SHP77 (cell line): ENCODE data around the gene SCYL3.
"Not testable (repeated sequence)": the region's sequence is repeated elsewhere in the genome, so short reads cannot be mapped to it uniquely, and the experiment has no call there.

ENCODE experiments used
- DNase-seq, 2 experiments: peaks; one replicate each; lab custom pipeline; 2025; lab: John Stamatoyannopoulos, UW

Gene SCYL3

GRCh38 chr1:169871988-169872387, 21.7 kb downstream of the SCYL3 start:
- not testable (repeated sequence) for DNase-seq

- no peak for DNase-seq
These were observed 24.3 kb downstream of the SCYL3 start for GRCh38 chr1:169869426-169869825.

GRCh38 chr1:169868978-169869377, 24.7 kb downstream of the SCYL3 start:
- no peak for DNase-seq

GRCh38 chr1:169867012-169867675, 26.6 kb downstream of the SCYL3 start:
- no peak for DNase-seq

- DNase-seq: no peak
These were observed 27.1 kb downstream of the SCYL3 start for GRCh38 chr1:169866577-169866976.

- not testable (repeated sequence) for DNase-seq
These were observed 29.2 kb downstream of the SCYL3 start for GRCh38 chr1:169864531-169864930.

- no peak for DNase-seq
These were observed 32.9 kb downstream of the SCYL3 start for GRCh38 chr1:169860750-169861149.

GRCh38 chr1:169860187-169860586, 33.5 kb downstream of the SCYL3 start:
- no peak for DNase-seq

- DNase-seq: no peak
These were observed 34.7 kb downstream of the SCYL3 start for GRCh38 chr1:169859001-169859400.

GRCh38 chr1:169858467-169858866, 35.2 kb downstream of the SCYL3 start:
- DNase-seq: no peak

GRCh38 chr1:169853341-169853740, 40.4 kb downstream of the SCYL3 start:
- DNase-seq: no peak

GRCh38 chr1:169849346-169850022, 44.2 kb downstream of the SCYL3 start:
- DNase-seq: no peak

- no peak for DNase-seq
These were observed 45.2 kb downstream of the SCYL3 start for GRCh38 chr1:169848456-169848855.

GRCh38 chr1:169844941-169845608, 48.6 kb downstream of the SCYL3 start:
- no peak for DNase-seq

GRCh38 chr1:169838942-169839341, 54.8 kb downstream of the SCYL3 start:
- no peak for DNase-seq

GRCh38 chr1:169836198-169836597, 57.5 kb downstream of the SCYL3 start:
- no peak for DNase-seq

- DNase-seq: no peak
These were observed 58.0 kb downstream of the SCYL3 start for GRCh38 chr1:169835647-169836046.

GRCh38 chr1:169834869-169835268, 58.8 kb downstream of the SCYL3 start:
- DNase-seq: no peak

GRCh38 chr1:169833179-169833901, 60.4 kb downstream of the SCYL3 start:
- DNase-seq: no peak

GRCh38 chr1:169829671-169830070, 64.0 kb downstream of the SCYL3 start:
- no peak for DNase-seq

GRCh38 chr1:169824153-169824552, 69.5 kb downstream of the SCYL3 start:
- no peak for DNase-seq

- no peak for DNase-seq
These were observed 72.2 kb downstream of the SCYL3 start for GRCh38 chr1:169821500-169821899.

- DNase-seq: no peak
These were observed 77.1 kb downstream of the SCYL3 start for GRCh38 chr1:169816617-169817016.
